Liver (tissue), 9 donors: Measurements from ENCODE around the gene ZPBP2. TPM values are rescaled to one million over a fixed set of nuclear protein-coding genes. Genes with fewer than 3 reads are reported as not detected.

Source experiments
- DNase-seq: peaks from one replicate; pipeline ENCODE4 v3.0.0-alpha.2; 2017; ENCODE audit warnings: low spot score
- H3K27ac ChIP-seq, 2 donors: one replicate each; pipeline ENCODE4 v1.7.0; 2013; ENCODE audit warnings: inconsistent platforms in 2 of 2, low read length in 2 of 2, control low read depth in 1 of 2, low read depth in 1 of 2, mild to moderate bottlenecking in 1 of 2
- H3K27me3 ChIP-seq, 4 donors: one replicate each; pipeline versions ENCODE4 v1.6.1 to v1.7.0; 2013; ENCODE audit warnings: low read length in 3 of 4, inconsistent platforms in 1 of 4, mild to moderate bottlenecking in 1 of 4, moderate library complexity in 1 of 4; ENCODE audit not compliant: control insufficient read depth in 4 of 4, insufficient read depth in 4 of 4
- H3K36me3 ChIP-seq, 4 donors: one replicate each; pipeline versions ENCODE4 v1.6.1 to v1.7.0; 2013; ENCODE audit warnings: low read length in 3 of 4, mild to moderate bottlenecking in 3 of 4, low read depth in 1 of 4, moderate library complexity in 1 of 4; ENCODE audit not compliant: control insufficient read depth in 4 of 4, insufficient read depth in 3 of 4
- H3K4me1 ChIP-seq, 4 donors: one replicate each; pipeline versions ENCODE4 v1.6.1 to v1.7.0; 2013; ENCODE audit warnings: low read length in 3 of 4, mild to moderate bottlenecking in 3 of 4, moderate library complexity in 1 of 4; ENCODE audit not compliant: control insufficient read depth in 4 of 4, insufficient read depth in 4 of 4
- H3K4me3 ChIP-seq, 3 donors: one replicate each; pipeline versions ENCODE4 v1.6.1 to v1.7.0; 2013; ENCODE audit warnings: low read length in 3 of 3, control low read depth in 1 of 3, low read depth in 1 of 3, mild to moderate bottlenecking in 1 of 3
- H3K9ac ChIP-seq, 2 donors: one replicate each; pipeline ENCODE4 v1.7.0; 2013; ENCODE audit warnings: low read length in 2 of 2, mild to moderate bottlenecking in 2 of 2, moderate library complexity in 2 of 2, control low read depth in 1 of 2, low read depth in 1 of 2
- H3K9me3 ChIP-seq, 4 donors: one replicate each; pipeline versions ENCODE4 v1.6.1 to v1.7.0; 2013; ENCODE audit warnings: low read length in 3 of 4; ENCODE audit not compliant: control insufficient read depth in 4 of 4
- ATF3 ChIP-seq: IDR thresholded peaks from 2 replicates; pipeline ENCODE4 v1.6.1; 2016; ENCODE audit warnings: antibody characterized with exemption
- CTCF ChIP-seq: fragments of 150-350 bp; IDR thresholded peaks from 2 replicates; pipeline ENCODE4 v1.5.1; 2017; ENCODE audit warnings: improper control_type of control experiment, low read depth, low read length; ENCODE audit not compliant: missing input control
- EGR1 ChIP-seq, 2 donors: IDR thresholded peaks; 2 replicates each; pipeline ENCODE4 v1.6.1; 2016 to 2018; ENCODE audit warnings: antibody characterized with exemption in 2 of 2, low read depth in 2 of 2
- FOXA1 ChIP-seq: IDR thresholded peaks from 2 replicates; pipeline ENCODE4 v1.6.1; 2016; ENCODE audit warnings: antibody characterized with exemption
- FOXA2 ChIP-seq: IDR thresholded peaks from 2 replicates; pipeline ENCODE4 v1.6.1; 2016; ENCODE audit warnings: antibody characterized with exemption
- GABPA ChIP-seq, 2 donors: IDR thresholded peaks in 1 of 2; conservative IDR thresholded peaks in 1 of 2; 2 replicates each; pipeline ENCODE4 v1.6.1; 2016; ENCODE audit warnings: antibody characterized with exemption in 2 of 2, mild to moderate bottlenecking in 1 of 2, moderate library complexity in 1 of 2
- HNF4A ChIP-seq, 2 donors: conservative IDR thresholded peaks; 2 replicates each; pipeline ENCODE4 v1.6.1; 2016; ENCODE audit warnings: antibody characterized with exemption in 2 of 2, mild to moderate bottlenecking in 2 of 2
- HNF4G ChIP-seq: IDR thresholded peaks from 2 replicates; pipeline ENCODE4 v1.6.1; 2016; ENCODE audit warnings: antibody characterized with exemption
- JUND ChIP-seq, 2 donors: IDR thresholded peaks; 2 replicates each; pipeline ENCODE4 v1.6.1; 2016; ENCODE audit warnings: antibody characterized with exemption in 2 of 2
- MAX ChIP-seq: IDR thresholded peaks from 2 replicates; pipeline ENCODE4 v1.6.1; 2016; ENCODE audit warnings: antibody characterized with exemption
- NR2F2 ChIP-seq: IDR thresholded peaks from 2 replicates; pipeline ENCODE4 v1.6.1; 2016; ENCODE audit warnings: antibody characterized with exemption
- RAD21 ChIP-seq, 2 donors: IDR thresholded peaks; 2 replicates each; pipeline ENCODE4 v1.6.1; 2016; ENCODE audit warnings: antibody characterized with exemption in 2 of 2, mild to moderate bottlenecking in 2 of 2
- REST ChIP-seq: IDR thresholded peaks from 2 replicates; pipeline ENCODE4 v1.6.1; 2016; ENCODE audit warnings: antibody characterized with exemption, mild to moderate bottlenecking
- RXRA ChIP-seq, 2 donors: IDR thresholded peaks; 2 replicates each; pipeline ENCODE4 v1.6.1; 2017 to 2018; ENCODE audit warnings: antibody characterized with exemption in 2 of 2, mild to moderate bottlenecking in 1 of 2
- SP1 ChIP-seq: IDR thresholded peaks from 2 replicates; pipeline ENCODE4 v1.6.1; 2018; ENCODE audit warnings: antibody characterized with exemption, mild to moderate bottlenecking
- TAF1 ChIP-seq: conservative IDR thresholded peaks from 2 replicates; pipeline ENCODE4 v1.6.1; 2016; ENCODE audit warnings: antibody characterized with exemption, mild to moderate bottlenecking
- YY1 ChIP-seq: IDR thresholded peaks from 2 replicates; pipeline ENCODE4 v1.6.1; 2016; ENCODE audit warnings: antibody characterized with exemption, mild to moderate bottlenecking
- ZBTB33 ChIP-seq: IDR thresholded peaks from 2 replicates; pipeline ENCODE4 v1.6.1; 2016; ENCODE audit warnings: antibody characterized with exemption
- WGBS: extraction: QIAGEN DNeasy Blood & Tissue Kit; methylation state at CpG from one replicate; pipeline ENCODE4 v1.1.7; 2013; 5-methylcytosine and 5-hydroxymethylcytosine counted together
- polyA plus RNA-seq, 2 donors: library from polyadenylated mRNA; stranded (reverse) in 1 of 2; unstranded in 1 of 2; fragments of 200-250 nt in 1 of 2; fragments of >200 nt in 1 of 2; fragmentation: Nextera tagmentation in 1 of 2; extraction: Ambion mirVana in 1 of 2; gene quantifications; one replicate each; pipeline versions ENCODE4 v1.2.1 to v1.2.3, GENCODE V29; 2013 to 2015
- total RNA-seq, 2 donors: library from RNA; depleted of rRNA; stranded (reverse); fragments of >200 nt; gene quantifications; one replicate each; pipeline ENCODE4 v1.2.3, GENCODE V29; 2014
- donor health status: healthy.
- donor health status: healthy.
- donor health status: healthy.
- donor health status: healthy.
- donor health status: healthy.

ZPBP2 gene
- total and polyA plus RNA-seq, 4 donors: not detected

GRCh38 chr17:39818358-39819000 lies 49.5 kb upstream of the ZPBP2 start:
- H3K4me1 ChIP-seq: no peaks in the 10 kb centered on the region
- TF ChIP-seq YY1 (no peak), REST (no peak), TAF1 (no peak), CTCF (no peak), MAX (no peak), HNF4A (conservative IDR thresholded peaks at IDR 0.05) (no peak), FOXA2 (no peak), NR2F2 (no peak), EGR1 (IDR thresholded peaks at IDR 0.05; ENCODE audit: low read depth in 2 of 2) (no peak), ZBTB33 (no peak), JUND (IDR thresholded peaks at IDR 0.05) (no peak), ATF3 (no peak), GABPA (IDR thresholded peaks at IDR 0.05 in 1 of 2, conservative IDR thresholded peaks at IDR 0.05 in 1 of 2) (no peak), SP1 (no peak), RAD21 (IDR thresholded peaks at IDR 0.05) (no peak), HNF4G (no peak), FOXA1 (no peak), RXRA (IDR thresholded peaks at IDR 0.05) (no peak)
- 76% methylated on average over 9 of the region's 9 CpGs for WGBS
- H3K9me3 ChIP-seq: peaks cover 0 to 2% (median under 1%) of the 10 kb centered on the region in 4 donors
- no peak for DNase-seq
- no peaks in the 10 kb centered on the region for H3K27me3 ChIP-seq
- no peak overlapping the region for H3K4me3 ChIP-seq
- H3K36me3 ChIP-seq: no peaks in the 10 kb centered on the region
- H3K27ac ChIP-seq: no peak overlapping the region
- no peak overlapping the region for H3K9ac ChIP-seq
